GM18507 (cell line): Measurements from ENCODE around the gene PLAAT3.
"Not testable (repeated sequence)": the region's sequence is repeated elsewhere in the genome, so short reads cannot be mapped to it uniquely, and the experiment has no call there.

Source experiments
- DNase-seq: peaks from one replicate; pipeline ENCODE4 v3.0.0; 2011; ENCODE audit warnings: low read depth; ENCODE audit not compliant: insufficient read length; ENCODE audit errors: extremely low spot score
- FAIRE-seq: peaks from 2 replicates; lab custom pipeline; 2011; peaks lifted over from hg19 to GRCh38; lab: Jason Lieb, UNC

Gene PLAAT3

DNA sequence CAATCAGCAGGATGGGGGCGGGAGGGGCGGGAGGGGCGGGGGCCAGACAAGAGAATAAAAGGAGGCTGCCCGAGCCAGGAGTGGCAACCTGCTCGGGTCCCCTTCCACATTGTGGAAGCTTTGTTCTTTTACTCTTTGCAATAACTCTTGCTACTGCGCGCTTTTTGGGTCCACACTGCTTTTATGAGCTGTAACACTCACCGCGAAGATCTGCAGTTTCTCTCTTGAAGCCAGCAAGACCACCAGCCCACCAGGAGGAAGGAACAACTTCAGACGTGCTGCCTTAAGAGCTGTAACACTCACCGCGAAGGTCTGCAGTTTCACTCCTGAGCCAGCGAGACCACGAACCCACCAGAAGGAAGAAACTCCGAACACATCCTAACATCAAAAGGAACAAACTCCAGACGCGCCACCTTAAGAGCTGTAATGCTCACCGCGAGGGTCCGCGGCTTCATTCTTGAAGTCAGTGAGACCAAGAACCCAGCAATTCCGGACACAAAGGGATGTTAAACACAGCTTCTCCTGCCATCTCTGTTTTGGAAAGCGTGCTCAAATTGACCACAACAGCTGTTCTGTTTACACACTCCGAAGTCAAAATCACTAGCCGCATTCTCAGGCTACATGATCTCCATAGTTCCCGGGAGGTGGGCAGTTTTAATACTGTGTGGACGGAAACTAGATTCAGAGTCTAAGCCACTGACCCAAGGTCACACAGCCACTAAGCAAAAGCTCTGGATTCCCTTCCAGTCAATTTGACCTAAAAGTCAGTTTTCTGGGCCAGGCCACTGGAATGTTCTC, 62.9 kb downstream of the PLAAT3 start:
- DNase-seq (no peak), FAIRE-seq (no peak)

GRCh38 chr11:63550156-63550700, 64.0 kb downstream of the PLAAT3 start:
- DNase-seq, FAIRE-seq: not testable (repeated sequence)

DNA sequence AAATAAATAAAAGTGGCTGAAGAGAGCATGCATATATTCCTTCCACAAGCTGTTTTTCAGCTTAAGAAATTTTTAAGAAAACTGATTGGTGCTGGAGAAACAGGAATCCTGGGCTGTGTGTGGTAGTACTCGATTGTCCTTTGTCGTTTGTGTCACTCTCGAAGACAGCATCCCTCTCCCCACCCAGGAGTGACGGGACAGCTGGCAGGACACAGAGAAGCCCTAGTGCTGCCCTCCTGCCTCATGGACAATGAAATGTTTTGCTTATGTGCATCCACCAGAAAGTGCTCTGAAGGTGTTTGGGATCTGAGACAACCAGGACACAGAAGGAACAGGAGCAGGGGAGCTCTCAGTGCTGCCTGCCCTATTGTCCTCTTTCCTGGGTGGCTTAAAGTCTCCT, 64.8 kb downstream of the PLAAT3 start:
- no peak for FAIRE-seq
- no peak for DNase-seq

DNA sequence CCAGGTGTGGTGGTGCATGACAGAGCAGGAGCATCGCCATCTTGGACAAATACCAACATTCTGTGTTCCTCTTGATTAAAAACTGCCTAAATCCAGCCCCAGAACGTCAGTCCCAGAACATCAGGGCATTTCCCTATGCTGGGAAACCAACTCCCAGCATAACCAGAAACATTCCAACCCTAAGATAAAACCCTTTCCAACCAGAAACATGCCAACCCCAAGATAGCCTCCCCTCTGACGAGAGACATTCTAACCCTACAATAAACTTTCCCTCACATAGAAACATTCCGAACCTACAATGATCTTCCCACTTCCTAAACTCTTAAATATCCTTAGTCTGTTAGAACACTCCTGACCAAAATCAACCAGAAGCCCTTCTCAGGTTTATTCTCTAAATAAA, 66.1 kb downstream of the PLAAT3 start:
- FAIRE-seq = no peak
- no peak for DNase-seq

GRCh38 chr11:63547061-63547460, 67.2 kb downstream of the PLAAT3 start:
- no peak for FAIRE-seq
- DNase-seq = no peak

DNA sequence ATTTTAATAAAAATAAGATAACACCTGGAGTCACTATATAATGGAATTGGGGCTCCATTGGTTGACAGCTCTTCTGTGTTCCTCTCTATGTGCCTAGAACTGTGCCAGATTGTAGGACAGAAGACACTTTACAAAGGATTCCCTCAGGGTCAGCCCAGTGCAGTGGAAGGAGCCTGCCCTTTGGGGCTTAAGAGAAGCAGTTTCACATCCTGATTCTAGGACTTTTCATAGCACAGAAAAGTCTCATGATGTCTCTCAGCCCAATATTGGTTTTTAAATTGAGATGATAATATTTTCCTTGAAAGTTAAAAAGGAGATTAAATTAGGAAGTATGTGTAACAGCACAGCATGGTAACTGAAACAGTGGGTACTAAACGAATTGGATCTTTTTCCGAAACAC, 70.5 kb downstream of the PLAAT3 start:
- no peak for FAIRE-seq
- DNase-seq = no peak

GRCh38 chr11:63542506-63542905, 71.7 kb downstream of the PLAAT3 start:
- DNase-seq, FAIRE-seq: not testable (repeated sequence)

GRCh38 chr11:63537293-63538101, 76.7 kb downstream of the PLAAT3 start:
- DNase-seq = no peak
- no peak for FAIRE-seq

GRCh38 chr11:63536669-63537292, 77.5 kb downstream of the PLAAT3 start, which contains the start of gene PLAAT4:
TSS of gene PLAAT4 (plus strand) at chr11:63536808. CDS start at chr11:63536869, 61 bp downstream.
- DNase-seq (peak; percentile 52), FAIRE-seq (peak; percentile 74)

GRCh38 chr11:63535734-63536133, 78.5 kb downstream of the PLAAT3 start:
- FAIRE-seq = no peak
- DNase-seq = no peak

DNA sequence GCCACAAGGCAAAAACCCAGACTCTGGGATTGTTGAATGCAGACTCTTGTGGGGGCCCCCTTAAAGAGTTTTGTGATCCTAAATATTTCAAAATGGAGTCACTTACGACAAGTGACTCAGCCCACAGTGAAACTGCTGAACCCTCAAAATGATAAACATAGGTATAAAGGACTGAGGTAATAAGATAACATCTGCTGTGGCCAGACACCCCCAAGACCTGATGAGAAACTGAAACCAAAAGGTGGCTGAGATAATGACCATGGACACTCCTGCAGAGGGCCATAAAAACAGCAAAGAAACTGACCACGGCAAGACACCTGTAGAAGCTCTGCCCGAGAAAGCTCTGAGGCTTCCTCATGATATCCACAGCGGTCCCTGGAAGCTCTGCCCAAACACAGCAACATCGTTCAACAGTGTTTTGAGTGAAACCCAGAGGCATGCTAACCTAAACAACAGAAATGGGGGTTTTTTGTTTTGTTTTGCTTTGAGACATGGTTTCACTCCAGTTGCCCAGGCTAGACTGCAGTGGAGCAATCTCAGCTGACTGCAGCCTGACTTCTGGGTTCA, 79.3 kb downstream of the PLAAT3 start:
- DNase-seq = no peak
- peak; percentile 9 for FAIRE-seq

DNA sequence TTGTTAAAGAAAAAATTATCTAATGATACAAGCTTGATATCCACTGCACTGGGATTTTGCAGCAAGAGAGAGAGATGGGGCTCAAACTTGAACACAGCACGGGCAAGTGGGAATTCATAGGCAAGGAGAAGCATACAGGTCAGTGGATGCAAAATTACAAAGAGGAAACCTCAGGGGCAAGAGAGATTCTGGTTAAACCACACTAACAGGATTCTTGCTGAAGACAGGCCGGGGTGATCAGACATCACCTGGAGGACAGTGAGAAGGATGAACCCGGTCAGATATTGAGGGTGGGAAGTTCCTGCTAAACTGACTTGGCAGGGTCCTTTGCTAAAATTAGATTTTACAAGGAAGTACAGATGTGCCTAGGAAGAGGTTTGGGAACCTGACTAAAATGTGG, 80.2 kb downstream of the PLAAT3 start:
- DNase-seq (no peak), FAIRE-seq (no peak)

GRCh38 chr11:63532799-63533475, 81.3 kb downstream of the PLAAT3 start:
- no peak for DNase-seq

GRCh38 chr11:63532117-63532516, 82.1 kb downstream of the PLAAT3 start:
- DNase-seq = no peak
- no peak for FAIRE-seq

More at GRCh38 chr11:63532799-63533475, 81.3 kb downstream of the PLAAT3 start:
- no peak for FAIRE-seq

- peak; percentile 92 for FAIRE-seq
- not testable (repeated sequence) for DNase-seq
Observed at GRCh38 chr11:63531074-63531792, 83.0 kb downstream of the PLAAT3 start.

- no peak for FAIRE-seq
- DNase-seq = no peak
Observed at GRCh38 chr11:63530021-63530420, 84.2 kb downstream of the PLAAT3 start.

DNA sequence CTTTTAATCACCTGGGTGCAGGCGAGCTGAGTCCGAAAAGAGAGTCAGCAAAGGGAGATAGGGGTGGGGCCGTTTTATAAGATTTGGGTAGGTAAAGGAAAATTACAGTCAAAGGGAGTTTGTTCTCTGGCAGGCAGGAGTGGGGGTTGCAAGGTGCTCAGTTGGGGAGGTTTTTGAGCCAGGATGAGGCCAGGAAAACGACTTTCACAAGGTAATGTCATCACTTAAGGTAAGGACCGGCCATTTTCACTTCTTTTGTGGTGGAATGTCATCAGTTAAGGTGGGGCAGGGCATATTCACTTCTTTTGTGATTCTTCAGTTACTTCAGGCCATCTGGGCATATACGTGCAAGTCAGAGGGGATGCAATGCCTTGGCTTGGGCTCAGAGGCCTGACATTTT, 84.9 kb downstream of the PLAAT3 start:
- DNase-seq, FAIRE-seq: not testable (repeated sequence)

- DNase-seq, FAIRE-seq: not testable (repeated sequence)
Observed at GRCh38 chr11:63528729-63529278, 85.4 kb downstream of the PLAAT3 start.
